ENCODE measurements around the gene ZFYVE27. TPM values are rescaled to one million over a fixed set of nuclear protein-coding genes. Genes with fewer than 3 reads are reported as not detected.

ZFYVE27 gene
- total and polyA plus RNA-seq, 2 of the 4 experiments (the other 2 are of a cell fraction): 13.1 to 22.2 TPM

DNA sequence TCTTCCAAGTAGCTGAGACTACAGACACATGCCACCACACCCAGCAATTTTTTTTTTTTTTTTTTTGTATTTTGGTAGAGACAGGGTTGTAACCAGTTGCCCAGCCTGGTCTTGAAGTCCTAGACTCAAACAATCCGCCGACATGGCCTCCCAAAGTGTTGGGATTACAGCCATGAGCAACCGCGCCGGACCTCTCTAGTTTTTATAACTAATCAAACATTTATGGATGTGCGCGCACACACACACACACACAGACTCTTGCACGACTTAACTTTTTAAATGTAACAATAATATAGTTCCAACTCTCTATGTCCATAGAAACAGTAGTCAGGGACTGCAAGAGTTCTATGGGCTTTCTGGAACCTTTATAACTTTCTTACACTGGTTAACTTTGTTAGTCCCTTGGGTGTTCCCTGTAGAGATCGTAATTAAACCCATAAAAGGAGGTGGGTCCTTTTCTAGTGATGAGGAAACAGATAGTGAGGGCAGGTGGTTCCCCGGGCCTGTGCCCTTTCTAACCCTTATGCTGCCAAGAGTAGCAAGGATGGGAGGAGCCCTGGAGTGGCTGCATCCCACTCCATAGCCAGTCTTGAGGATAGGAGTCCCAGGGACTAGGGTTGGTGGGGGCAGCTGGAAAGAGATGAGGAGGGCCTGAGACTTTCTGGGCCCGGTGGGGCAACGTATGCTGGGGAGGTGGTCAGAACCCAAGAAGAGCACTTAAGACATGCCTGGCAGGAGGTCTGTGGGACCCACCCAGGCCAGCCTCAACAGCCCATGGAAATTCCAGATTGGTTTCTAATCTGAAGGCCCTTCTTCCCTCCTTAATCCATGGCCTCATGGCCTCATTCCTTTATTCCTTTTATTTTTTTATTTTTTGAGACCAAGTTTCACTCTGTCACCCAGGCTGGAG is 14.8 kb upstream of the ZFYVE27 start:
- no TSS peak for BruUV-seq (replicated peaks)
- in situ Hi-C loops (cut with MboI; ENCODE audit: low sequenced_read_pairs): no loop called here
- H3K4ac ChIP-seq (ENCODE audit: low read depth, low read length): no peak overlapping the region
- no peak overlapping the region for H3K18ac ChIP-seq (ENCODE audit: low read depth, low read length)
- H3K4me2 ChIP-seq (ENCODE audit: low read depth, low read length): no peak overlapping the region
- no peak overlapping the region for H2BK15ac ChIP-seq (ENCODE audit: low read depth, low read length)
- H3K4me1 ChIP-seq (ENCODE audit: control insufficient read depth, insufficient read depth, low read length): peaks cover 19% of the 10 kb centered on the region
- no peak for DNase-seq
- H3K27me3 ChIP-seq (ENCODE audit: control insufficient read depth, insufficient read depth, low read length): no peaks in the 10 kb centered on the region
- H4K20me1 ChIP-seq (ENCODE audit: insufficient read depth, low read length): peaks cover 22% of the 10 kb centered on the region
- no peak overlapping the region for H4K8ac ChIP-seq (ENCODE audit: low read depth in 2 of 2, low read length in 2 of 2)
- no peak overlapping the region for H2AK5ac ChIP-seq (ENCODE audit: low read depth, low read length)
- no peak overlapping the region for H3K4me3 ChIP-seq (ENCODE audit: insufficient read depth, low read depth, low read length)
- no peak overlapping the region for H2AK9ac ChIP-seq (replicated peaks; ENCODE audit: low read depth, low read length, poor library complexity)
- no peak overlapping the region for H3K23ac ChIP-seq (ENCODE audit: low read depth, low read length)
- H2AFZ ChIP-seq (replicated peaks; ENCODE audit: low read length, poor library complexity): no peak overlapping the region
- no peak overlapping the region for H2BK5ac ChIP-seq (ENCODE audit: low read depth, low read length, poor library complexity, severe bottlenecking)
- no CpG with 5 or more reads among the region's 12 CpGs for WGBS, 2 experiments (ENCODE audit: extremely low coverage in 2 of 2, insufficient read length in 1 of 2)
- H4K5ac ChIP-seq (ENCODE audit: low read depth, low read length): no peak overlapping the region
- TF ChIP-seq, protein P1, sequence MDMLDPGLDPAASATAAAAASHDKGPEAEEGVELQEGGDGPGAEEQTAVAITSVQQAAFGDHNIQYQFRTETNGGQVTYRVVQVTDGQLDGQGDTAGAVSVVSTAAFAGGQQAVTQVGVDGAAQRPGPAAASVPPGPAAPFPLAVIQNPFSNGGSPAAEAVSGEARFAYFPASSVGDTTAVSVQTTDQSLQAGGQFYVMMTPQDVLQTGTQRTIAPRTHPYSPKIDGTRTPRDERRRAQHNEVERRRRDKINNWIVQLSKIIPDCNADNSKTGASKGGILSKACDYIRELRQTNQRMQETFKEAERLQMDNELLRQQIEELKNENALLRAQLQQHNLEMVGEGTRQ (IDR thresholded peaks at IDR 0.05; ENCODE audit: low read depth, low read length): no peak
- TF ChIP-seq RAD21 (IDR thresholded peaks at IDR 0.05; ENCODE audit: low read length): no peak
- no peak for TF ChIP-seq CHD1 (IDR thresholded peaks at IDR 0.05; ENCODE audit: low read depth, low read length)
- TF ChIP-seq, protein P2, sequence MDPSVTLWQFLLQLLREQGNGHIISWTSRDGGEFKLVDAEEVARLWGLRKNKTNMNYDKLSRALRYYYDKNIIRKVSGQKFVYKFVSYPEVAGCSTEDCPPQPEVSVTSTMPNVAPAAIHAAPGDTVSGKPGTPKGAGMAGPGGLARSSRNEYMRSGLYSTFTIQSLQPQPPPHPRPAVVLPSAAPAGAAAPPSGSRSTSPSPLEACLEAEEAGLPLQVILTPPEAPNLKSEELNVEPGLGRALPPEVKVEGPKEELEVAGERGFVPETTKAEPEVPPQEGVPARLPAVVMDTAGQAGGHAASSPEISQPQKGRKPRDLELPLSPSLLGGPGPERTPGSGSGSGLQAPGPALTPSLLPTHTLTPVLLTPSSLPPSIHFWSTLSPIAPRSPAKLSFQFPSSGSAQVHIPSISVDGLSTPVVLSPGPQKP (IDR thresholded peaks at IDR 0.05; ENCODE audit: borderline replicate concordance, low read depth, low read length): no peak
- no peak for TF ChIP-seq SMC3 (IDR thresholded peaks at IDR 0.05; ENCODE audit: low read depth, low read length)
- TF ChIP-seq MAFK (IDR thresholded peaks at IDR 0.05; ENCODE audit: low read depth, low read length): no peak
- no peak for TF ChIP-seq BHLHE40 (IDR thresholded peaks at IDR 0.05; ENCODE audit: low read depth, low read length)
- TF ChIP-seq MXI1 (IDR thresholded peaks at IDR 0.05; ENCODE audit: borderline replicate concordance, low read depth, low read length): no peak
- TF ChIP-seq, protein P3, sequence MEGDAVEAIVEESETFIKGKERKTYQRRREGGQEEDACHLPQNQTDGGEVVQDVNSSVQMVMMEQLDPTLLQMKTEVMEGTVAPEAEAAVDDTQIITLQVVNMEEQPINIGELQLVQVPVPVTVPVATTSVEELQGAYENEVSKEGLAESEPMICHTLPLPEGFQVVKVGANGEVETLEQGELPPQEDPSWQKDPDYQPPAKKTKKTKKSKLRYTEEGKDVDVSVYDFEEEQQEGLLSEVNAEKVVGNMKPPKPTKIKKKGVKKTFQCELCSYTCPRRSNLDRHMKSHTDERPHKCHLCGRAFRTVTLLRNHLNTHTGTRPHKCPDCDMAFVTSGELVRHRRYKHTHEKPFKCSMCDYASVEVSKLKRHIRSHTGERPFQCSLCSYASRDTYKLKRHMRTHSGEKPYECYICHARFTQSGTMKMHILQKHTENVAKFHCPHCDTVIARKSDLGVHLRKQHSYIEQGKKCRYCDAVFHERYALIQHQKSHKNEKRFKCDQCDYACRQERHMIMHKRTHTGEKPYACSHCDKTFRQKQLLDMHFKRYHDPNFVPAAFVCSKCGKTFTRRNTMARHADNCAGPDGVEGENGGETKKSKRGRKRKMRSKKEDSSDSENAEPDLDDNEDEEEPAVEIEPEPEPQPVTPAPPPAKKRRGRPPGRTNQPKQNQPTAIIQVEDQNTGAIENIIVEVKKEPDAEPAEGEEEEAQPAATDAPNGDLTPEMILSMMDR (conservative IDR thresholded peaks at IDR 0.05; ENCODE audit: low read depth, low read length): no peak
- TF ChIP-seq RFX5 (IDR thresholded peaks at IDR 0.05; ENCODE audit: low read depth, low read length): no peak
- TF ChIP-seq NFE2L2 (IDR thresholded peaks at IDR 0.05; ENCODE audit: low read depth, low read length): no peak
- no peak for TF ChIP-seq MAZ (IDR thresholded peaks at IDR 0.05; ENCODE audit: borderline replicate concordance, low read depth, low read length)
- H3K27ac ChIP-seq (ENCODE audit: insufficient read depth, low read length): no peak overlapping the region
- no peak overlapping the region for H3K9ac ChIP-seq (ENCODE audit: low read depth, low read length)
- H3K14ac ChIP-seq (replicated peaks; ENCODE audit: low read depth, low read length): no peak overlapping the region
- peaks cover 13% of the 10 kb centered on the region for H3K9me1 ChIP-seq (ENCODE audit: insufficient read depth, low read length)
- H3K9me3 ChIP-seq (ENCODE audit: control insufficient read depth, insufficient read depth, low read length): no peaks in the 10 kb centered on the region
- CTCF ChIA-PET: no interaction called here
- no peak overlapping the region for H2BK20ac ChIP-seq (ENCODE audit: low read depth, low read length)
- peaks cover 20 to 39% of the 10 kb centered on the region in 2 experiments for H3K79me1 ChIP-seq (ENCODE audit: low read depth in 1 of 2, low read length in 2 of 2)
- peaks cover 22% of the 10 kb centered on the region for H3K36me3 ChIP-seq (ENCODE audit: control insufficient read depth, insufficient read depth, low read length)
- H4K91ac ChIP-seq (ENCODE audit: insufficient read depth, low read depth, low read length): no peak overlapping the region
- no peak for ATAC-seq (ENCODE audit: low read depth)
- POLR2A ChIA-PET (ENCODE audit: unreplicated experiment): no interaction called here
- no peak overlapping the region for H3K56ac ChIP-seq (ENCODE audit: extremely low read depth, insufficient read depth, low read length)
- dilution Hi-C loops (cut with HindIII; ENCODE audit: low sequenced_read_pairs, unreplicated experiment): no loop called here
- intact Hi-C loops (cut with micrococcal nuclease): no loop called here
- no peak overlapping the region for H2BK120ac ChIP-seq (ENCODE audit: low read depth, low read length)

Measured in IMR-90 (cell line).